Epithelial cell of proximal tubule (primary cell): ENCODE results near the gene CDH10. TPM values are rescaled to one million over a fixed set of nuclear protein-coding genes. Genes with fewer than 3 reads are reported as not detected.

Experiments
- DNase-seq: peaks from one replicate; pipeline ENCODE4 v3.0.0-alpha.2; 2011; ENCODE audit warnings: low read depth
- H3K4me3 ChIP-seq: 2 replicates; pipeline ENCODE4 v1.5.1; 2011; ENCODE audit warnings: low read depth, mild to moderate bottlenecking, low read length
- total RNA-seq: library from RNA; depleted of rRNA; stranded (reverse); fragments of >200 nt; gene quantifications from 2 replicates; pipeline ENCODE4 v1.2.3, GENCODE V29; 2015
- TF ChIP-seq, protein P1 (sequence below): conservative IDR thresholded peaks from 2 replicates; pipeline ENCODE4 v1.5.1; 2012; ENCODE audit warnings: low read depth, mild to moderate bottlenecking, low read length

The CDH10 gene
- total RNA-seq, 1 donor from 2014 or later: 0.58 TPM

GRCh38 chr5:24645483-24645882 is 705 bp upstream of the CDH10 start:
- TF ChIP-seq, protein P1, sequence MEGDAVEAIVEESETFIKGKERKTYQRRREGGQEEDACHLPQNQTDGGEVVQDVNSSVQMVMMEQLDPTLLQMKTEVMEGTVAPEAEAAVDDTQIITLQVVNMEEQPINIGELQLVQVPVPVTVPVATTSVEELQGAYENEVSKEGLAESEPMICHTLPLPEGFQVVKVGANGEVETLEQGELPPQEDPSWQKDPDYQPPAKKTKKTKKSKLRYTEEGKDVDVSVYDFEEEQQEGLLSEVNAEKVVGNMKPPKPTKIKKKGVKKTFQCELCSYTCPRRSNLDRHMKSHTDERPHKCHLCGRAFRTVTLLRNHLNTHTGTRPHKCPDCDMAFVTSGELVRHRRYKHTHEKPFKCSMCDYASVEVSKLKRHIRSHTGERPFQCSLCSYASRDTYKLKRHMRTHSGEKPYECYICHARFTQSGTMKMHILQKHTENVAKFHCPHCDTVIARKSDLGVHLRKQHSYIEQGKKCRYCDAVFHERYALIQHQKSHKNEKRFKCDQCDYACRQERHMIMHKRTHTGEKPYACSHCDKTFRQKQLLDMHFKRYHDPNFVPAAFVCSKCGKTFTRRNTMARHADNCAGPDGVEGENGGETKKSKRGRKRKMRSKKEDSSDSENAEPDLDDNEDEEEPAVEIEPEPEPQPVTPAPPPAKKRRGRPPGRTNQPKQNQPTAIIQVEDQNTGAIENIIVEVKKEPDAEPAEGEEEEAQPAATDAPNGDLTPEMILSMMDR: no peak
- DNase-seq: no peak
- no peak overlapping the region for H3K4me3 ChIP-seq

GRCh38 chr5:24643880-24644279 is 898 bp downstream of the CDH10 start:
- TF ChIP-seq, protein P1: no peak
- no peak for DNase-seq

GRCh38 chr5:24643156-24643555 is 1.6 kb downstream of the CDH10 start:
- H3K4me3 ChIP-seq: no peak overlapping the region
- TF ChIP-seq, protein P1: no peak
- no peak for DNase-seq

More at GRCh38 chr5:24643880-24644279, 898 bp downstream of the CDH10 start:
- H3K4me3 ChIP-seq: no peak overlapping the region

GRCh38 chr5:24642022-24642421 is 2.8 kb downstream of the CDH10 start:
- no peak for DNase-seq
- H3K4me3 ChIP-seq: no peak overlapping the region
- TF ChIP-seq, protein P1: peak; percentile 70

DNA sequence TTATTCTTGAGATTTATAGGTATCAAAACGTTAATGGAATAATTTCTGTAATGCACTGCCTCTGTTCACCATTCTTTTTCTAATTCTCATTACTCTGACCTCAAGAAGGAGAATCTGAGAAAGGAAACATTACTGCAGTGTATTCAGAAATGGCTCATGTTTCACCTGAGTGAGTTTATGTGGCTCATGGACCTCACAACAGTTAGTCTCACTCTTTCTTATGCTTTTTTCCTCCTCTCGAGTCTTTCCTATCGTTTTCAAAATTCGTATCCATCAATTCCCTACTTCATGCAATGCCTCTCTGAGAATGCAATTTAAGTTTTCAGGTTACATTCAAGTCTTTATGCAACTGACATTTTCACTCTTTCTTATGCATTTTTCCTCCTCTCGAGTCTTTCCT is 9.6 kb downstream of the CDH10 start:
- no peak for DNase-seq
- TF ChIP-seq, protein P1: no peak
- no peak overlapping the region for H3K4me3 ChIP-seq

DNA sequence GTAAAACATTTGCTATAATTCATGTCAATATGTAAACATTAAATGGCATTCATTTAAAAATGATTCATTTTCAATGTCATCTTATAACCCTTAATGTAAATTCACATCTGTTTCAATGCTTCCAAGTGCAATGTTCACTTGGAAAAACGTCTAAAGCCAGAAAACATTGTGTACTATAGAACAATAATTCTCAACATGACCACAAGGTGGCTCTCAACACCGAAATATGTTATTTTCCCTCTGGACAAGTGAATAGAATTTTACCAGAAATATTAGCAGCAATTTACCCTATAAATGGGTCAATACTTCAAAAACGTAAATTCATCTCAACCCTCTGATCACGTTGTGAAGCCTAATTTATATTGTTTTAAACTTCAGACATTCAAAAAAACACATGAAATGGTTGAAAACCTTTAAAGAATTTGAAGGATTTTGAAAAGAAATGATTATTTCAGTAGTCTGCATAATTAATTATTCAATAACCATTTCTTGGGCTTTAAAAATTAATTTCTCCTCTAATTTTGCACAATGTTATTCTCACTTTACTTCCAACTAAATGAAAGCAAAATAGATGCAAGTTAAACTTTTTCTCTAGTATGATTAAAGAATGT is 11.0 kb downstream of the CDH10 start:
- TF ChIP-seq, protein P1: peak; percentile 63
- no peak overlapping the region for H3K4me3 ChIP-seq
- no peak for DNase-seq

- TF ChIP-seq, protein P1: no peak
- H3K4me3 ChIP-seq: no peak overlapping the region
- no peak for DNase-seq
Observed at GRCh38 chr5:24632353-24632752, 12.4 kb downstream of the CDH10 start.
